Measurements from ENCODE around the gene SLC18B1.

The SLC18B1 gene

DNA sequence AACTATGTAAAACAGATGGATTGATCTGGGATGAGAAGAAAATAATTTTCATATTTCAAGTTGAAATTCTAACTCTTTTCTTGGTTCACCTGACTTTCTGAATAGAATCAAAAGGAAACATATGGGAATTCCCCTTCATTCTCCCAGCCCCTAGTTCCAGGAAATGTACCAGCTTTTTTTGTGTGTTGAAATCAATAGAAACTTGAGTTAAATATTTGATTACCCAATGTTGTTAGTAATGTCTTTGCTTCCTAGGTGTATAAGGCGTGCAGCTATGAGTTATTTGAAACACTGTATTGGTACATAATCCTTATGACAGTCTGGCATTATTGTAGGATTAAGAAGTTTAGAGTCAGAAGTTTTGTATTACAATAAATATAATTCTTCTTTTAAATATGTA is 62.2 kb downstream of the SLC18B1 start:
- no peak for TF ChIP-seq POLR2AphosphoS5 (IDR thresholded peaks at IDR 0.05; ENCODE audit: low read depth, low read length)
- TF ChIP-seq SIN3A (IDR thresholded peaks at IDR 0.05; ENCODE audit: borderline replicate concordance, insufficient read depth, low read length), result no peak
- TF ChIP-seq FOXP2 (optimal IDR thresholded peaks at IDR 0.05; ENCODE audit: borderline replicate concordance, extremely low read depth, extremely low read length, insufficient read depth), result no peak
- TF ChIP-seq TAF1 (IDR thresholded peaks at IDR 0.05; ENCODE audit: borderline replicate concordance, insufficient read depth, low read length), result no peak
- TF ChIP-seq, protein P1, sequence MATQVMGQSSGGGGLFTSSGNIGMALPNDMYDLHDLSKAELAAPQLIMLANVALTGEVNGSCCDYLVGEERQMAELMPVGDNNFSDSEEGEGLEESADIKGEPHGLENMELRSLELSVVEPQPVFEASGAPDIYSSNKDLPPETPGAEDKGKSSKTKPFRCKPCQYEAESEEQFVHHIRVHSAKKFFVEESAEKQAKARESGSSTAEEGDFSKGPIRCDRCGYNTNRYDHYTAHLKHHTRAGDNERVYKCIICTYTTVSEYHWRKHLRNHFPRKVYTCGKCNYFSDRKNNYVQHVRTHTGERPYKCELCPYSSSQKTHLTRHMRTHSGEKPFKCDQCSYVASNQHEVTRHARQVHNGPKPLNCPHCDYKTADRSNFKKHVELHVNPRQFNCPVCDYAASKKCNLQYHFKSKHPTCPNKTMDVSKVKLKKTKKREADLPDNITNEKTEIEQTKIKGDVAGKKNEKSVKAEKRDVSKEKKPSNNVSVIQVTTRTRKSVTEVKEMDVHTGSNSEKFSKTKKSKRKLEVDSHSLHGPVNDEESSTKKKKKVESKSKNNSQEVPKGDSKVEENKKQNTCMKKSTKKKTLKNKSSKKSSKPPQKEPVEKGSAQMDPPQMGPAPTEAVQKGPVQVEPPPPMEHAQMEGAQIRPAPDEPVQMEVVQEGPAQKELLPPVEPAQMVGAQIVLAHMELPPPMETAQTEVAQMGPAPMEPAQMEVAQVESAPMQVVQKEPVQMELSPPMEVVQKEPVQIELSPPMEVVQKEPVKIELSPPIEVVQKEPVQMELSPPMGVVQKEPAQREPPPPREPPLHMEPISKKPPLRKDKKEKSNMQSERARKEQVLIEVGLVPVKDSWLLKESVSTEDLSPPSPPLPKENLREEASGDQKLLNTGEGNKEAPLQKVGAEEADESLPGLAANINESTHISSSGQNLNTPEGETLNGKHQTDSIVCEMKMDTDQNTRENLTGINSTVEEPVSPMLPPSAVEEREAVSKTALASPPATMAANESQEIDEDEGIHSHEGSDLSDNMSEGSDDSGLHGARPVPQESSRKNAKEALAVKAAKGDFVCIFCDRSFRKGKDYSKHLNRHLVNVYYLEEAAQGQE (IDR thresholded peaks at IDR 0.05; ENCODE audit: insufficient read depth in 1 of 2, low read depth in 2 of 2, low read length in 2 of 2), result no peak

DNA sequence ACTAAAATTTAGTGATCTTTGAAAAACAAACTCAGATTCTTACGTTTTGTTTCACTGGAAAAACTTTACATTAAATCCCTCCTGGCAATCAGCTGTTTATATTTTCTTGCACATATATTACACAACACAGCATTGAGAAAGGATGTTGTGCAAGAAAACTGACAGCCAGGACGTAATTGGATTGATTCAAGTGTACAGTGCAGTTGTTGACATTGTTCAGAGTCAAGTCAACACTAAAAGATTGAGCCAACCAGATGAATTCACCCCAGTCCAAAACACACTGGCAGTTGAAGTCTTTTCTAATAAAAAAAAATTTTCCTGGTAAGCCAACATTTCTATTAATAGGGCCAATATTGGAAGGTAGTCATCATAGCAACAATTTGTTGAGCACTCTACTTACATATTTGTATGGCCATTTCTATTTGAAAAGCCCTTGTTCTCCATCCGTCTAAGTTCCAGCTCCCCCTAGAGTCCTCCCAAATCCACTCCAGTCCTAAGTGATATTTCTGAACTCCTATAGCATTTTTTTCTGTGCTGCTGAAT is 63.7 kb downstream of the SLC18B1 start:
- TF ChIP-seq FOXP2 (optimal IDR thresholded peaks at IDR 0.05; ENCODE audit: borderline replicate concordance, extremely low read depth, extremely low read length, insufficient read depth), result peak; percentile 14
- TF ChIP-seq, protein P1 (IDR thresholded peaks at IDR 0.05; ENCODE audit: insufficient read depth in 1 of 2, low read depth in 2 of 2, low read length in 2 of 2), result no peak
- TF ChIP-seq TAF1 (IDR thresholded peaks at IDR 0.05; ENCODE audit: borderline replicate concordance, insufficient read depth, low read length), result no peak

DNA sequence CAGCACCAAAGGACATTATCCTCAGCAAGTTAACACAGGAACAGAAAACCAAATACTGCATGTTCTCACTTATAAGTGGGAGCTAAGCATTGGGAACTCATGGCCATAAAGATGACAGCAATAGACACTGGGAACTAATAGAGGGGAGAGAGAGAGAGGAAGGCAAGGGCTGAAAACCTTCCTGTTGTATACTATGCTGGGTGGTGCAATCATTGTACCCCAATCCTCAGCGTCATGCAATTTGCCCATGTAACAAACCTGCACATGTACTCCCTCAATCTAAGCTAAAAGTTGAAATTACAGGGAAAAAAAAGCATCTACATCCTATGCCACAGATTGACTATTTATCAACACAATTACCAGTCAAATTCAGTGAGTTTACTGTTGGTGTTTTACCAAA is 64.6 kb downstream of the SLC18B1 start:
- TF ChIP-seq, protein P1 (IDR thresholded peaks at IDR 0.05; ENCODE audit: insufficient read depth in 1 of 2, low read depth in 2 of 2, low read length in 2 of 2), result no peak

DNA sequence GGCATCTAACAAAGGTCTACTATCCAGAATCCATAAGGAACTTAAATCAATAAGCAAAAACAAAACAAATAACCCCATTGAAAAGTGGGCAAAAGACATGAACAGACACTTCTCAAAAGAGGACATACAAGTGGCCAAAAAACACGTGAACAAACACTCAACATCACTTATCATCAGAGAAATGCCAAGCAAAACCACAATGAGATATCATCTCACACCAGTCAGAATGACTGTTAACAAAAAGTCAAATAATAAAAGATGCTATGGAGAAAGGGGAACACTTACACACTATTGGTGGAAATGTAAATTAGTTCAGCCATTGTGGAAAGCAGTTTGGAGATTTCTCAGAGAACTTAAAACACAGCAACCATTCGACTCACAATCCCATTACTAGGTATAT is 65.2 kb downstream of the SLC18B1 start:
- TF ChIP-seq FOXP2 (optimal IDR thresholded peaks at IDR 0.05; ENCODE audit: borderline replicate concordance, extremely low read depth, extremely low read length, insufficient read depth), result no peak
- TF ChIP-seq SIN3A (IDR thresholded peaks at IDR 0.05; ENCODE audit: borderline replicate concordance, insufficient read depth, low read length), result no peak
- no peak for TF ChIP-seq POLR2AphosphoS5 (IDR thresholded peaks at IDR 0.05; ENCODE audit: low read depth, low read length)
- TF ChIP-seq, protein P1 (IDR thresholded peaks at IDR 0.05; ENCODE audit: insufficient read depth in 1 of 2, low read depth in 2 of 2, low read length in 2 of 2), result no peak
- TF ChIP-seq TAF1 (IDR thresholded peaks at IDR 0.05; ENCODE audit: borderline replicate concordance, insufficient read depth, low read length), result no peak

DNA sequence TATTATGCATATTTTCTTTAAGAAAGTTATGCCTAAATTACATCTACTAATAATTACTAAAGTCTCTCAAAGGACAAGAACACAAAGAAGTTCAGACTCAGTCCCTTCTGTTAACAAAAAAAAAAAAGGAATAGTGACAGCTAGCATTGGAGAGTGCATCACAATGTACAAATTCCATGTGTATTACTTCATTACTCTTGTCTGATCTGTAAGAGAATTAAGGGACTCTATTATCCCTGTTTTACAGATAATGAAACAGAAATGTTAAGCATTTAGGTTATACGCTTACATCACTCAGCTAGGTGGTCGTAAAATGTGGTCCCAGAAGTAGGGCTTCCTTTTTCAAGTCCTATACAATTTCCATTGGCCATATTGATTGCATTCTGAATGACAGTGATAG is 67.4 kb downstream of the SLC18B1 start:
- TF ChIP-seq FOXP2 (optimal IDR thresholded peaks at IDR 0.05; ENCODE audit: borderline replicate concordance, extremely low read depth, extremely low read length, insufficient read depth) (no peak), POLR2AphosphoS5 (IDR thresholded peaks at IDR 0.05; ENCODE audit: low read depth, low read length) (no peak), TAF1 (IDR thresholded peaks at IDR 0.05; ENCODE audit: borderline replicate concordance, insufficient read depth, low read length) (no peak)
- TF ChIP-seq, protein P1 (IDR thresholded peaks at IDR 0.05; ENCODE audit: insufficient read depth in 1 of 2, low read depth in 2 of 2, low read length in 2 of 2), result no peak

Measured in PFSK-1 (cell line).